HT1080 (cell line): ENCODE measurements around the gene MAGEA9B. TPM values are rescaled to one million over a fixed set of nuclear protein-coding genes. Genes with fewer than 3 reads are reported as not detected.
"Not testable (repeated sequence)": the region's sequence is repeated elsewhere in the genome, so short reads cannot be mapped to it uniquely, and the experiment has no call there.

Source experiments
- DNase-seq: peaks from one replicate; pipeline ENCODE4 v3.0.0-alpha.2; 2015; ENCODE audit warnings: low read depth
- total RNA-seq: library from RNA; depleted of rRNA; stranded (reverse); fragments of >200 nt; shearing (Covaris generic); gene quantifications from 2 replicates; pipeline ENCODE4 v1.2.3, GENCODE V29; 2014; rRNA removed

Gene MAGEA9B
- total RNA-seq, 1 experiment from 2014 or later: 0.93 TPM

GRCh38 chrX:149534926-149535602, 52.2 kb downstream of the MAGEA9B start:
- not testable (repeated sequence) for DNase-seq

- DNase-seq: not testable (repeated sequence)
Observed at GRCh38 chrX:149533999-149534398, 53.3 kb downstream of the MAGEA9B start.

GRCh38 chrX:149532868-149533267, 54.4 kb downstream of the MAGEA9B start:
- DNase-seq: not testable (repeated sequence)

Other genes with a start within 250 kb of the MAGEA9B start
- 53.5 and 88.4 TPM in 2 replicates for gene IDS, start 82.2 kb downstream of the MAGEA9B start, total RNA-seq
- 11.2 and 12.4 TPM in 2 replicates for gene EOLA1, start 46.4 kb downstream of the MAGEA9B start, total RNA-seq
- gene HSFX3, start 37.5 kb downstream of the MAGEA9B start, total RNA-seq: not detected in 2 replicates
- not detected in 2 replicates for gene HSFX2, start 7.9 kb upstream of the MAGEA9B start, total RNA-seq
- 11.3 and 11.6 TPM in 2 replicates for gene TMEM185A, start 44.3 kb upstream of the MAGEA9B start, total RNA-seq
- 54.2 and 60.1 TPM in 2 replicates for gene MAGEA11, start 124.6 kb upstream of the MAGEA9B start, total RNA-seq
- 0.19 and 0.70 TPM in 2 replicates for gene HSFX1, start 186.6 kb upstream of the MAGEA9B start, total RNA-seq
- gene MAGEA9, start 194.5 kb upstream of the MAGEA9B start, total RNA-seq: 0.37 TPM in 1 of 2 replicates, not detected in the other